22Rv1 (cell line): Measurements from ENCODE around the gene ATP2B2.
"Not testable (repeated sequence)": the region's sequence is repeated elsewhere in the genome, so short reads cannot be mapped to it uniquely, and the experiment has no call there.

Experiments
- H3K27ac ChIP-seq: fragments of 450-650 bp; 2 replicates; pipeline ENCODE4 v1.5.1; 2017
- CTCF ChIP-seq: fragments of 450-650 bp; IDR thresholded peaks from 2 replicates; pipeline ENCODE4 v1.5.1; 2017; ENCODE audit warnings: mild to moderate bottlenecking
- ZFX ChIP-seq: fragments of 450-650 bp; IDR thresholded peaks from 2 replicates; pipeline ENCODE4 v1.6.1; 2017; ENCODE audit warnings: antibody characterized with exemption, borderline replicate concordance

Gene ATP2B2

GRCh38 chr3:10383850-10384248, 121.5 kb downstream of the ATP2B2 start:
- TF ChIP-seq ZFX (no peak), CTCF (no peak)
- H3K27ac ChIP-seq: no peak overlapping the region

GRCh38 chr3:10382892-10383849, 122.2 kb downstream of the ATP2B2 start:
- TF ChIP-seq ZFX: no peak
- TF ChIP-seq CTCF: no peak
- H3K27ac ChIP-seq: no peak overlapping the region

- not testable (repeated sequence) for H3K27ac ChIP-seq
Observed at GRCh38 chr3:10382445-10382844, 122.9 kb downstream of the ATP2B2 start.

- TF ChIP-seq CTCF: no peak
- no peak for TF ChIP-seq ZFX
- no peak overlapping the region for H3K27ac ChIP-seq
Observed at GRCh38 chr3:10381336-10381735, 124.0 kb downstream of the ATP2B2 start.

- TF ChIP-seq ZFX (no peak), CTCF (no peak)
- H3K27ac ChIP-seq: no peak overlapping the region
Observed at GRCh38 chr3:10380906-10381305, 124.5 kb downstream of the ATP2B2 start.

GRCh38 chr3:10379961-10380360, 125.4 kb downstream of the ATP2B2 start:
- H3K27ac ChIP-seq: no peak overlapping the region
- no peak for TF ChIP-seq ZFX
- TF ChIP-seq CTCF: no peak

- no peak for TF ChIP-seq CTCF
- TF ChIP-seq ZFX: no peak
- H3K27ac ChIP-seq: no peak overlapping the region
Observed at GRCh38 chr3:10379161-10379560, 126.2 kb downstream of the ATP2B2 start.
